Fibroblast of skin of right biceps (primary cell): ENCODE results near the gene OR4X2.
"Not testable (repeated sequence)": the region's sequence is repeated elsewhere in the genome, so short reads cannot be mapped to it uniquely, and the experiment has no call there.

Source experiments
- DNase-seq: peaks from one replicate; pipeline ENCODE4 v3.0.0-alpha.2; 2013

Gene OR4X2, protein sequence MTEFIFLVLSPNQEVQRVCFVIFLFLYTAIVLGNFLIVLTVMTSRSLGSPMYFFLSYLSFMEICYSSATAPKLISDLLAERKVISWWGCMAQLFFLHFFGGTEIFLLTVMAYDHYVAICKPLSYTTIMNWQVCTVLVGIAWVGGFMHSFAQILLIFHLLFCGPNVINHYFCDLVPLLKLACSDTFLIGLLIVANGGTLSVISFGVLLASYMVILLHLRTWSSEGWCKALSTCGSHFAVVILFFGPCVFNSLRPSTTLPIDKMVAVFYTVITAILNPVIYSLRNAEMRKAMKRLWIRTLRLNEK

DNA sequence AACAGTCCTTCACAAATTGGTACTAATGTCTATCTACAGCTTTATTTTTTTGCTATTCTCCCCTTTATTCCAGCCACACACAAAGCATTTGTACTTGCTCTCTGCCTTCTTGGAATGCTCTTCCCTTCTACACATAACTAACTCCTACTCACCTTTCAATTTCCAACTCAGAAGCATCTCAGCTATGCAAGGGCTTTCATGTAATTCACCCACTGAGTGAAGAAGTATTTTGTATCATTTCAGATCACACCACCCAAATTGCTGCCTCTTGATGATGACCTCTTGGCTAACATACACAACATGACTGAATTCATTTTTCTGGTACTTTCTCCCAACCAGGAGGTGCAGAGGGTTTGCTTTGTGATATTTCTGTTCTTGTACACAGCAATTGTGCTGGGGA is at the start of gene OR4X2:
Gene OR4X2 (plus strand): TSS at position 301 of the 400 bp plus-strand sequence. CDS start 0 bp downstream, at position 301.
- no peak for DNase-seq

DNA sequence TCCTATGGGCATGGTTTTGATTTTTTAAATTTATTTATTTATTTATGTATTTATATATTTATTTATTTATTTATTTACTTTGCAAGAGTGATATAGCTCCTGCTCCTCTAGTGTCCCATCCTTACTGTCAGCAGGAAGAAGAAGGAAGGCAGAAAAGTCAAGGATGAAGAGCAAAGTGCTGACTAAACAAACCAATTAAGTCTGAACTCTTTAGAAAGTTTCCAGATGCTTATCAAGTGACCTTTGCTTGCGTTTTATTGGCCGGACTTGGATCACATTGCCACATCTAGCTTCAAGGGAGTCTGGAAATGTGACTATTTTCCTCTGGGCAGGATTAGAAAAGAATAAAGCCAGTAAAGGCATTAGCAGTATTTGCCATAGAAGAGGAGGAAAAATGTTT is 37.0 kb upstream of the OR4X2 start:
- no peak for DNase-seq

DNA sequence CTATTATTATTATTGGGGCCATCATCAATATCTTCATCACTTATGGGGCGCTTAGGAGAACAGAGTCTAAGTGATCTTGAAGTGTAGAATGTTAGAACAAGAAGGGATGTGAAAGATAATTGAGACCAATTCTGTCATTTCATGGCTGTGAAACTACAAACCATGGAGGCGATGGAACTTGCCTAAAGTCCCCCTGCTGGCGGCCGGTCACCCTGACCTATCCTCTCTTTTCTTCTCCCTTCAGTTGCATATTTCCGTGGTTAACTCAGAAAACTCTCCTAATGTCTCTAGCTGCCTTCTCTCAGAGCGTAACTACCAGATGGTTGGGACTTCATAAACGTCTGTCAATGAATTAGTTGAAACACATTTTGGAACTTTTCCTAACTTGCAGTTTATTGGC is 34.9 kb upstream of the OR4X2 start:
- DNase-seq: no peak

DNA sequence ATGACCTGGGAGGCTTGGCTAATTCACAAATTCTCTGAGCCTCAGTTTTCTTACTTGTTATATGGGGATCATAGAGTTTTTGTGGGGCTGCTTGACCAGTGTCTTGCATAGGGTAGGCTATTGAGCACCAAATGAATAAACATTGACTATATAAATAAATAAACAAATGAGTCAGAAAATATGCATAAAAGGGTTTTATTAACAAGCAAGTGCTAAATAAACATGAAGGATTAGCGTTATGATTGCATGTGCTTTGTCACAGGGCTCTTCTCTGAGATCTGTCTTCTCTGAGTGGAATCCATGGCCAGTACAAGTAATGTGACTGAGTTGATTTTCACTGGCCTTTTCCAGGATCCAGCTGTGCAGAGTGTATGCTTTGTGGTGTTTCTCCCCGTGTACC is 28.4 kb upstream of the OR4X2 start, which contains the start of gene OR4B1:
Gene OR4B1 (plus strand): TSS at position 301 of the 400 bp plus-strand sequence. CDS start 0 bp downstream, at position 301.
- DNase-seq: no peak

DNA sequence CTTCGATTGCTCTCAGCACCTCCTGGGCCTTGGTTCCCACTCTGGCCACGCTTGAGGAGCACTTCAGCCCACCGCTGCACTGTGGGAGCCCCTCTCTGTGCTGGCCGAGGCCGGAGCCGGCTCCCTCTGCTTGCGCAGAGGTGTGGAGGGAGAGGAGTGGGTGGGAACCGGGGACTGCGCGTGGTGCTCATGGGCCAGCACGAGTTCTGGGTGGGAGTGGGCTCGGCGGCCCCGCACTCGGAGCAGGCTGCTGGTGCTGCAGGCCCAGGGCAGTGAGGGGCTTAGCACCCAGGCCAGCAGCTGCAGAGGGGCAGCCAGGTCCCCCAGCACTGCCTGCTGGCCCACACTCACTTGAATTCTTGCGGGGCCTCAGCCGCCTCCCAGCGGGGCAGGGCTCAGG is 16.1 kb upstream of the OR4X2 start:
- DNase-seq: no peak

DNA sequence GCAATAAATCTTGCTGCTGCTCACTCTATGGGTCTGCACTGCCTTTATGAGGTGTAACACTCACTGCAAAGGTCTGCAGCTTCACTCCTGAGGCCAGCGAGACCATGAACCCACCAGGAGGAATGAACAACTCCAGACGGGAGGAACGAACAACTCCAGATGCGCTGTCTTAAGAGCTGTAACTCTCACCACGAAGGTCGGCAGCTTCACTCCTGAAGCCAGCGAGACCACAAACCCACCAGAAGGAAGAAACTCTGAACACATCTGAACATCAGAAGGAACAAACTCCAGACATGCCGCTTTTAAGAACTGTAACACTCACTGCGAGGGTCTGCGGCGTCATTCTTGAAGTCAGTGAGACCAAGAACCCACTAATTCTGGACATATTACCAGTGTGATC is 14.8 kb upstream of the OR4X2 start:
- DNase-seq: not testable (repeated sequence)

DNA sequence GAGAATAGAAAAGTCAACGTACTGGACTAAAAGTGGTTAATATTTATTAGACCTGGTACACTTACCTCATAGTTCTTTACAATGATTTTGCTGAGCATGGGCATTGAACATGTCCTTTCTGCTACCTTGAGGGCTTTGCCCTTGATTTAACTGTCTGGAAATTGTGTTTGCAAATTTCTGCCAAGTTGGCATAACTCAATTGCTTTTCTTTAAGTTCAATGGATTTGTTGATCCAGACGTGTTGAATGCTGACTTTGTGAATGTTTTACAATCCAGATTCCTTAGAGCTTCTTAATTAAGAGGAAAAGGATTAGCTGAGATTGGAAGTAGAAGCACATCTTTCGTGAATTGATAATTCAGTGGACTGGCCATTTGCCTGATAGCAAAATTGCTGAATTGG is 7.2 kb upstream of the OR4X2 start:
- no peak for DNase-seq

DNA sequence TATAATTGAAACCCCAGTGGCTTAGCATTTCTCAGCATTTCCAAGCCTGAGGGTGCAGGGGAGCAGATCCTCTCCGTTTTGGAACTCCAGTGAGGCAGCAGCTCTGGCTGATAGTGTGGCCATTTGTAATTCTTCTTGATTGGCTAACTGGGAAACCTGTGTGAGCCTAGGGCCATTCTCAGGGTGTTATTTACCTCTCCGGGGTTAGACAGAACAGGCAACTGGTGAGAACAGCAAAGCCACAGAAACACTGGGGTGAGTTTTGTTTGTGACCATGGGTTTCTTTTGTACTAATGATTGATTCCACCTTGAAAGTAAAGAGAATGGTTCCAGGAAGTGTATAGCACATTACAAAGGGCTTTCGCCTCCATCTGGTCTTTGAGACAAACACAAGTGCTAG is 2.4 kb upstream of the OR4X2 start:
- no peak for DNase-seq

DNA sequence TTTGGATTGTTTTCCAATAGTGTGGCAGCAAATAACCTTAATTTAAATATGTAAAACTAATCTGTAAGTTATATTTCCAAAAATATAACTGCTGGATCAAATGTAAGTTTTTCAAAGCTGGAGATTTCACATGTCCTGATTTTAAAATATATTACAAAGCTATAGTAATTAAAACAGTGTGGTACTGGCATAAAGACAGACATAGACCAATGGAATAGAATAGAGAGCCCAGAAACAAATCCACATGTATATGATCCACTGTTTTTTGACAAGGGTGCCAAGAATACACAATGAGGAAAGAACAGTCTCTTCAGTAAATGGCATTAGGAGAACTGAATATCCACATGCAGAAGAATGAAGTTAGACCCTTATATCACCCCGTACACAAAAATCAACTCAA is 4.0 kb downstream of the OR4X2 start:
- DNase-seq: no peak

DNA sequence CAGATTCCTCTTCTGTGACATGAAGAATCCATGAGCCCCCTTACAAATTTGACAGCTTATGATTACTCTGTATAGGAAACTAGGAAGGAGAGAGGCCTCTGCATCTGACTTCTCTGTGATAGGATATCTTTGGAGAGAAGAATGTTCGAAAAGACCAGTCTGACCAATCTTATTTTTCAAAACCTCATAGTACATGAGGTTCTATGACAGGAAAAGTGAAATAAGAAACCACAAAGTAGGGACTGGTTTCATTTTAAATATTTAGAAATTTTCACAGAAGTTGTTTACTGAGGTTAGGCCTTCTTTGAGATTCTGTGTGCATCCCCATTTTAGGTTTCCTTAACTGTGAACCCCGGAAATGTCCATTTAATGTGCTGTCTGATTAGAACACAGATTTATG is 16.7 kb downstream of the OR4X2 start:
- DNase-seq: no peak

DNA sequence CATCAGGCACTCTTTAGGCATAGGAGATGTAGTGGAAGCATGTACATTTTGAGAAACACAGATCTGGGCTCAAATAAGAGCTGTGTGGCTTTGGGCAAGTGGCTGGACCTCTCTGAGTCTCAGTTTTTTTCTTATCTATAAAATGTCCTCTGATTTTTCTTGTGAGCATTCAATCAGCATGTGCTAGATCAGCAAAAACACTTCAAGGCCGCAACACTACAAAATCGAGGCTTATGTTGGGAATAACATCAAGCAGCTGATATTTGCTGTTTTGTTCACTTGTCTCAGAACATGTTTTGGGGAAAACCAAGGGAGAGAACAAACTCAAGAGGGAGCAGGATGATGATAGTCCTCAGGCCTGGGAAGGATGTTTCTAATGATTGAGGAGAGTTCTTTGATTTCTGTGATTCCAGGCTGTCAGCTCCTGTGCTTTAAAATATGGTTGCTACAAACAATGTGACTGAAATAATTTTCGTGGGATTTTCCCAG is 18.6 kb downstream of the OR4X2 start, which contains the start of gene OR4X1:
Gene OR4X1 (plus strand): TSS at position 439 of the 489 bp plus-strand sequence. CDS start 0 bp downstream, at position 439.
- no peak for DNase-seq

DNA sequence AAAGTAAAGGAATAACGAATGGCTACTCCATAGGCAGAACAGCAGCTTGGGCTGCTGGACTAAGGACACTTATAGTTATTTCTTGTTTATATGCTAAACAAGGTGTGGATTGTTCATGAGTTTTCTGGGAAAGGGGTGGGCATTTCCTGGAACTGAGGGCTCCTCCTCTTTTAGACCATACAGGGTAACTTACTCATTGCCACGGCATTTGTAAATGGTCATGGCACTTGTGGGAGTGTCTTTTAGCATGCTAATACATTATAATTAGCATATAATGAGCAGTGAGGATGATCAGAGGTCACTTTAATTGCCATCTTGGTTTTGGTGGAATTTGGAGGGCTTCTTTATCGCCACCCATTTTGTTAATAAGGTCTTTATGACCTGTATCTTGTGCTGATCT is 25.7 kb downstream of the OR4X2 start:
- DNase-seq: no peak

DNA sequence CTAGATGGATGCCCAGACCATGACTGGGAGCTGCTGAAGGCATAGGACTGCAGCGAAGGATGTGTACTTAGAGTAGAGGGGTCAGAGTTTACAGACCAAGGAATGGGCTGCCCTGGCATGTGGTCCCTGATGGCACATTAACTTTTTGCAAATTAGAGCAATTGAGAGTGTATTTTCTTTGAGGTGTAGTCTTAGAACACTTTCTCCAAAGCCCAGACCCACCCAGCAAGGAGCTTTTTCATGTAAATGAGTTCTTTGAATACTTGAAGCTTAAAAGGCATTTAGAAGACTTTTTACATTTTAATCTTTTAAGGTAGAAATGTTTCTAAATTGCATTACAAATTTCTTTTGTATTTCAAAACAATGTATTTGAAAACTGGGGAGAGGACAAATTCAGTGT is 27.7 kb downstream of the OR4X2 start:
- DNase-seq: no peak
